Measurements from ENCODE around the gene CEP170B.
A peak's percentile ranks its signal among the peaks of the same experiment; 100 is the strongest.

The CEP170B gene

GRCh38 chr14:104865631-104866441 lies 768 bp downstream of the CEP170B start:
- peak; percentile 80 to 81 for DNase-seq (ENCODE audit: low read depth in 1 of 2, low spot score in 1 of 2)
- TF ChIP-seq JUND (IDR thresholded peaks at IDR 0.05; ENCODE audit: low read depth), result no peak
- in situ Hi-C loops (cut with HindIII; ENCODE audit: low pct_unique_long_range_greater_than_20kb, low sequenced_read_pairs), result no loop called here

DNA sequence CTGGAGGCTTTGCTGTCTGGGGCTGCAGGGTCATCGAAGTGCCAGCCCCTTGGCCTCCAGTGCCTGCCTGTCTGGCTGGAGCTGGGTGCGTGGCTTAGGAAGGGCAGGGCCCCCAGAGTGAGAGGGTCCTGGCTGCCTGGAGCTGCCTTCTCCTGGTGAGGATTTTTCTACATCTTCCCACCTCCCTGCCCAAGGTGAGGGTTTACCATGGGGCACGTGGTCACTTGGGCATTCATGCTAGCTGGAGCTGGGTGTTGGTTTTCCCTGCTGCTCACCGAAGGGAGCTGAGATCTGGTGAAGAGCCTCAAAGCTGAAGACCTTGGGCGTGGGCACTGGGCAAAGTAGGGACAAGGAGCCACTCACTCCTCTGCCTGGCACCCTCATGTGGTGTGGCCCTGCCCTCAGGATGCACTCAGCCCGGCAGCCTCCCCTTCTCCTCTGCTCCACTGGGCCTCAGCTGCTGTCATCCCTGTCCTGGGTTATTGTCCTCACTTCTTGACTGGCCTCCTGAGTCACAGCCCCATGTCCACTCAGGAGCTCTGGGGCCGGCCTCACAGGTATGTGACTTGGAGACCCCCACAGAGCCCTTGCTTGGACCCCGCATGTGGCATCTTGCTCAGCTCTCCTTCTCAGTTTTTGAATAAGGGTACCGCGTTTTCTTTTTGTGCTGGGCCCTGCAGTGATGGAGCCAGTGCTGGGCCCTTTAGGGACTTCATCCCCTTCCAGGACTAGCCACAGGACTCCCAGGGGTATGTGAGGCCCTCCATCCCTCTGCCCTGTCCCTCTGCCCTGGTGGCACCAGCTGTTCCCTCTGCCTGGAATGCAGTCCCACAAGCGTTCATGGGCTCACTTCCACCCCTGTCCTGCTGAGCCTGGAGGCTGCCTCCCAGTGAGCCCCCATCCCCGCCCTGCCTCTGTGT lies 1.6 kb downstream of the CEP170B start:
- in situ Hi-C loops (cut with HindIII; ENCODE audit: low pct_unique_long_range_greater_than_20kb, low sequenced_read_pairs), result no loop called here
- DNase-seq (ENCODE audit: low read depth in 1 of 2, low spot score in 1 of 2), result no peak

DNA sequence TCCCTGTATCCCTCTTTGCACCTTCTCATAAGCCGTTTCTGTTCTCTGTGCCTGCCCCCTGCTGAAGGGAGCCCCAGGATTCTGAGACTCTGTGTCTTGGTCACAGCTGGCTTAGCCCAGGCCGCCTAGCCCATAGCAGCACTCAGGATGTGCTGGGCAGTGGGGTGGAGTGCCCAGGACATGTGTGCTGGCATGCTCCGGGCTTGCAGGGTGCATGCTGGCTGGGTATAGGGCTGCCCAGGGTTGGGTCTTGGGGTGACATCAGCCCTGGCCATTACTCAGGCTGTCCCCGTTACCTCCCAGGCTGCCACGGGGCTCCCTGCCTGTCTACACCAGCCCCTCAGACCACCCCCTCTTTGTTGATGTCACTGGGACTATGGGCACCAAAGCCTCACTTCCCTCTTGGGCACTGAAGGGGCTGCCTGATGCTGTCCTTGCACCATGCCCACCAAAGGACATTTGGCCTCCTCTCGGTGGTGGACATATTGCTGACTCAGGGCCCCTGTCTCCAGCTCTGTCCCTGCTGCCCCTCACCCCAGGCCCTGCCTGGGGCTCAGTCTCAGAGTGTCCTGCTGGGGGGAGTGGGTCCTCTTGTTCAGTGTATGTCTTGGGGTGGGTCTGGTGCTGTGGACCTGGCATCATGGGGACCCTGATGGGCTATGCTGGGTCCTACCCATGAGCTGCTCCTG lies 2.4 kb downstream of the CEP170B start:
- in situ Hi-C loops (cut with HindIII; ENCODE audit: low pct_unique_long_range_greater_than_20kb, low sequenced_read_pairs), result no loop called here
- TF ChIP-seq JUND (IDR thresholded peaks at IDR 0.05; ENCODE audit: low read depth), result no peak
- DNase-seq (ENCODE audit: low read depth in 1 of 2, low spot score in 1 of 2), result no peak

More for the DNA sequence above, 1.6 kb downstream of the CEP170B start:
- no peak for TF ChIP-seq JUND (IDR thresholded peaks at IDR 0.05; ENCODE audit: low read depth)

DNA sequence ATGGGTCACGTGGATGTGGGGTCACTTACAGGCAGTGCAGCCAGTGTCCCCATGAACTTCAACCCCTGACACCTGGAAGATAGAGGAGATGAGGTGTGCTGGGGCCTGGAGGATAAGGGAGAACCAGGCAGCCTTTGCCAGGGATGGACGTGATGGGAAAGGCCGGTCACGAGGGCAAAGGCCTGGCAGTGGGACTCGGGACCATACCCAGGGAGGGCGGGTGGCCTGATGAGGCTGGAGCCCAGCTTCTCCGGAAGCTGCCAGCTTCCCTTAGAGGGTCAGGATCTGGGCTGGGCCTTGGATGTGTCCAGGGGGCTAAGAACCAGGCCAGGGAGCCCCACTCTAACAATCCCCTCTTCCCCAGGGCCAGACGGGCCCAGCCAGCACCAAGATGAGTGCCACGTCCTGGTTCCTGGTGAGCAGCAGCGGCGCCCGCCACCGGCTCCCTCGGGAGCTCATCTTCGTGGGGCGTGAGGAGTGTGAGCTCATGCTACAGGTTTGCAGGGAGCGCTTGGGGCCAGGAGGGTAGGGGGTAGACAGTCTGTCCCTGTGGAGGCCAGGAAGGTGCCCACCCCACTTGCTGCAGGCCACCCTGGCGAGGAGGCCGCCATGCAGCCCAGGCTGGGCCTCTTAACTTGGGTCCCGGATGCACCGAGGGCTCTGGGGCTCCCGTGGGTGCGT lies 3.1 kb downstream of the CEP170B start:
- in situ Hi-C loops (cut with HindIII; ENCODE audit: low pct_unique_long_range_greater_than_20kb, low sequenced_read_pairs), result no loop called here
- no peak for DNase-seq (ENCODE audit: low read depth in 1 of 2, low spot score in 1 of 2)
- TF ChIP-seq JUND (IDR thresholded peaks at IDR 0.05; ENCODE audit: low read depth), result no peak

DNA sequence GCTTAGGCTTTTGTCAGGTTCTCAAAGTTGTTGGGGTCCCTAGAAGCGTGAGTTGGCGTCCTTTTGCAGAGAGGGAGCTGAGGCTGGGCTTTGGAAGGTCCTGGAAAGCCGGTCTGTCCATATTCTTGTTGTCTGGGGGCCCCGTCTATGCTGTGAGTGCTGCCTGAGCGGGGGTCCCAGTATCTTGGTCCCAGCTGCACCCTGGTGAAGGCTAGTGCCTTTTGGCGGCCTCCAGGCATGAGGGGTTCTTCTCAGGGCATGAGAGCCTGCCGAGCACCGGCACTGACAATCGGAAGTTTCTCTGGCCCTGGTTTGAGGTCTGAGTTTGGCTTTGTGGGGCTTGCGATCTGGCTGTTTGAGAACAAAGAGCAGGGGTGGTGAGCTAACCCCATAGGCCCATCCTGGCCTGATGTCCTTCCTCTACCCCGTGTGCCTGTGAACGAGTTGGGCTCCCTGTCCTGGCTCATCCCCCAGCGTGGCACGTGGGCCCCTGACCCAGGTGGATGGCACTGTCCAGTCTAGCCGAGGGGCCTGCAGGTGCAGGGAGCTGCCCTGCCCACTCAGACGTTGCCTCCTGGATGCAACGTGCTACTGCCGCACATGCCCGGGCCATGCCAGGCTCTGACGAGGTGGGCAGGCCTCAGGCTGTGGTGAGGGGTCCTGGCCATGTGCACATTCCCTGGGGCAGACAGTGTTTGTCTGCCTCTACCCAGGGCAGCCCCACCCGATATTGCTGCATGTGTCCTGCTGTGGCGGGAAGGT lies 3.9 kb downstream of the CEP170B start:
- in situ Hi-C loops (cut with HindIII; ENCODE audit: low pct_unique_long_range_greater_than_20kb, low sequenced_read_pairs), result no loop called here
- TF ChIP-seq JUND (IDR thresholded peaks at IDR 0.05; ENCODE audit: low read depth), result no peak
- no peak for DNase-seq (ENCODE audit: low read depth in 1 of 2, low spot score in 1 of 2)

DNA sequence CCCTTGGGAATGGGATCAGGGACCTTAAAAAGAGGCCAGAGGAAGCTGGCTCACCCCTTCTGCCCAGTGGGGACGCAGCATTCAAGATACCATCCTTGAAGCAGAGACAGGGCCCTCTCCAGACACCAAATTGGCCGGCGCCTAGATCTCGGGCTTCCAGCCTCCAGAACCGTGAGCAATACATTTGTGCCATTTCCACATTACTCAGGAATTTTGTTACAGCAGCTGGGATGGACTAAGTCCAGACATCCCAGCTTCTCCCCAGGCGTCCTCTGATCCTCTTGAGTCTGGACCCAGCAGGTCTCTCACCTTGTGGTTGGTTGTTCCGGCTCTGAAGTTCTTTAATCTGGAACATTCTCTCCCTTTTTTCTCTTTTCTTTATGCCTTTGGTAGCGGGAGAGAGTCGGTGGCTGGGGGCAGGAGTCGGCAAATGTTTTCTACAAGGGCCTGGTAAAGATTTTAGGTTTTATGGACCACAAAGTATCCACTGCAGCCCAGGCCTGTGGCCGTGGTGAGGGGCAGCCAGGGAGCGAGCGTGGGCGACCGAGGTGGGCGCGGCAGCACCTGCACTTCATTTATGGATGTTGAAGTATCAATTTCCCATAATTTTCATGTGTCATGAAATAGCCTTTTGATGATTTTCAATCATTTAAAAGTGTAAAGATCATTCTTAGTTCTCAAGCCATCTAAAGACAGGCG lies 4.8 kb downstream of the CEP170B start:
- in situ Hi-C loops (cut with HindIII; ENCODE audit: low pct_unique_long_range_greater_than_20kb, low sequenced_read_pairs), result no loop called here

DNA sequence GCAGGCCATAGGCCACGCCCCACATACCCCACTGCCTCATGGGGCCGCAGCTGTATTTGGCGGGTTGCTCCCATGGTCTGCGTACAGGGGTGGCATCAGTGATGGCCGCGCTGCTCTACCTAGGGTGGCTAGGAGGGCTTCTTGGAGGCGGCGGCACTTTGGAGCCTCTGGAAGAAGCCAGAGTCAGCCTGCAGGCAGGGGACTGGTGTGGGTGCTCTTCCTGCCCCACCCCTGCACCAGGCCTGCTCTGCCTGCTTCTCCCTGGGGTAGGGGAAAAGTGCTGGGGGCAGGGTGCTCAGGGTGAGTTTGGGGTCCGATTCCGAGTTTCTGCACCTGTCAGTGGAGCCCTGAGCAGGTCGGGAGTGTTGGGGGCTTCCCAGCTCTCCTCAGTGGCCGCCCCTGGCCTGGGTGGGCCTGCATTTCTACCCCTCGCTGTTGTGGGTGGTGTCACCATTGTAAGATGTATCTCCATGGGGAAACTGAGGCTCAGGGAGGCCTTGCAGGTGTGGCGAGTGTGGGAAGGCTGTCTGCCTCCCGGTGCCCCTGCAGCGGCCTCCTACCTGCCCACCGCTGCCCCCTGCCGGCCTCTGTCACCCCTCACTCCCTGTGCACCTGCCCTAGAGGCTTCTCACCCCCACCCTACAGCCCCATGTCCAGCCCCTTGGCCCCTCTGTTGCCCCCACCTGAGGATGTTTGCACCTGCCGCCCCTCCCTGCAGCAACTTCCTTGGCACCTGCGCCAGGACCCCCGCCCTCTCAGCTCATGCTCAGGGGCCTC lies 5.5 kb downstream of the CEP170B start:
- in situ Hi-C loops (cut with HindIII; ENCODE audit: low pct_unique_long_range_greater_than_20kb, low sequenced_read_pairs), result no loop called here
- no peak for DNase-seq (ENCODE audit: low read depth in 1 of 2, low spot score in 1 of 2)
- no peak for TF ChIP-seq JUND (IDR thresholded peaks at IDR 0.05; ENCODE audit: low read depth)

More for the DNA sequence above, 4.8 kb downstream of the CEP170B start:
- TF ChIP-seq JUND (IDR thresholded peaks at IDR 0.05; ENCODE audit: low read depth), result no peak
- DNase-seq (ENCODE audit: low read depth in 1 of 2, low spot score in 1 of 2), result no peak

DNA sequence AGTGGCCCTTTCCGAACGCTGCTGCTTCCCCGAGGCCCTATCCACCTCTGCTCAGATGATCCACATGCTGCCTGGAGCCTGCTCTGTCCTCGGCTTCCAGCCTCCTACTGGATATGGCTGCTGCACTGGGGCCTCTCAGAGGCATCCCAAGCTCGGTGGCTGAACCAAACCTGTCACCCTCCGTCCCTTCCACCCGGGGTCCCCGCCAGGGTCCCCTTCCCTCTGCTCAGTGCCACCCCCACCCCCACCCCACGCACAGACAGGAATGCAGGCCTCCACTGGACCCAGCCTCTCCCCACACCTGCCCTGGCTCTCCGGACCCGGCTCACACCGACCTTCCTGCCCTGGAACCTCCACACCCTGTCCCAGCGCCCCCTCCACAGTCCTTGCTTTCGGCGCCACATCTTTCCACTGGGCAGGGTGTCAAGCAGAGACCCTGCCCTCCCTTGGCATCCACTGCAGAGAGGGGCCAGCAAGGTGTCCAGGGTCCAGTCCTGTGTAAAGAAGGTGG lies 6.1 kb downstream of the CEP170B start:
- no peak for DNase-seq (ENCODE audit: low read depth in 1 of 2, low spot score in 1 of 2)
- no peak for TF ChIP-seq JUND (IDR thresholded peaks at IDR 0.05; ENCODE audit: low read depth)
- in situ Hi-C loops (cut with HindIII; ENCODE audit: low pct_unique_long_range_greater_than_20kb, low sequenced_read_pairs), result no loop called here

GRCh38 chr14:104871656-104872468 lies 6.8 kb downstream of the CEP170B start:
- no peak for TF ChIP-seq JUND (IDR thresholded peaks at IDR 0.05; ENCODE audit: low read depth)
- DNase-seq (ENCODE audit: low read depth in 1 of 2, low spot score in 1 of 2), result no peak
- in situ Hi-C loops (cut with HindIII; ENCODE audit: low pct_unique_long_range_greater_than_20kb, low sequenced_read_pairs), result no loop called here

Measured in T47D (cell line).